Activated CD4-positive, alpha-beta T cell treated with anti-CD3 and anti-CD28 coated beads, Interleukin-2, amount 10 ng/mL, durations not matched to agents 7 days and 5 days (primary cell): ENCODE data around the gene COX5B. TPM values are rescaled to one million over a fixed set of nuclear protein-coding genes. Genes with fewer than 3 reads are reported as not detected.
A peak's percentile ranks its signal among the peaks of the same experiment; 100 is the strongest.

Source experiments
- CTCF ChIA-PET: fragments of 350-600 bp; sonication (Branson Sonifier 250); formaldehyde crosslinking; loops from one replicate; lab custom pipeline; 2021; ENCODE audit warnings: antibody characterized with exemption; lab: Charles Lee
- POLR2A ChIA-PET: fragments of 350-600 bp; sonication (Branson Sonifier 250); formaldehyde crosslinking; loops from one replicate; lab custom pipeline; 2021; ENCODE audit warnings: antibody characterized with exemption; lab: Charles Lee
- DNase-seq: peaks from one replicate; pipeline ENCODE4 v3.0.0-alpha.2; 2020
- H3K27ac Mint-ChIP-seq: one replicate; pipeline ENCODE4 v1.8.0; 2021; ENCODE audit warnings: mild to moderate bottlenecking, moderate library complexity, mixed read lengths
- H3K27me3 Mint-ChIP-seq: one replicate; pipeline ENCODE4 v1.8.0; 2021; ENCODE audit warnings: mixed read lengths
- H3K36me3 Mint-ChIP-seq: one replicate; pipeline ENCODE4 v1.8.0; 2021; ENCODE audit warnings: low read depth, mixed read lengths
- H3K4me1 Mint-ChIP-seq: one replicate; pipeline ENCODE4 v1.8.0; 2021; ENCODE audit warnings: mixed read lengths
- H3K4me3 Mint-ChIP-seq: one replicate; pipeline ENCODE4 v1.8.0; 2021; ENCODE audit warnings: mild to moderate bottlenecking, moderate library complexity, mixed read lengths
- H3K9me3 Mint-ChIP-seq: one replicate; pipeline ENCODE4 v1.8.0; 2021; ENCODE audit warnings: mixed read lengths
- total RNA-seq, 2 experiments: library from RNA; stranded (reverse); gene quantifications; one replicate each; pipeline ENCODE4 v1.2.3, GENCODE V29; 2021

The COX5B gene
- total RNA-seq, 2 experiments from 2014 or later = 183 to 196 TPM

DNA sequence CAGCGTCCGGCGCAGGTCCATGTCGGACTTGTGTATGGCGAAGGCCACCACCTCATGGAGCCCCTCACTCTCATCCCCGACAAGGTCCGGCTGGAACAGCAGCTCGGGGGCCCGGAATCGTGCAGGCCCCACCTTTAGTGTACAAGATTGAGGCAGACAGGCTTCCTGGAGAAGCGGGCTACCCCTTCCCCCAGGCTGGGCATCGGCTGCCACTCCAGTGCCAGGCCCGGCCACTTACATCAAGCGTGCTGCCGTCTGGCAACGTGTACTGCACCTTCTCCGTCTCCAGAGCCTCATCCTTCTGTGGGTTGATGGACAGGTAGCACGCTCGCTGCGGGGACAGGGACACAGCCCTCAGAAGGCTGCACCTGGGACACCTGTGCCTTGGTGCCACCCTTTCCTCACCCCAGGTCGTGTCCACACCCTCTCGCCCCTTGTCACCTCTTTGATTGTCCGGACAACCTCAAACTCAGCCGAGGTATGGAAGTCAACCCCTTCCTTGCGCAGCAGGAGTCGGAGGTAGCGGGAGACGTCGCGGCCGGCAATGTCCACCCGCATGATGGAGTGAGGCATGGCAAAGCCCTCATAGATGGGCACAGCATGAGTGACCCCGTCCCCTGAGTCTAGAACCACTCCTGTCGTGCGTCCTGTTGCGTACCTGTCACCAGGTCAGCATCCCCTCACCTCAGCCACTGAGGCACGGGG is 12.3 kb downstream of the COX5B start:
- Mint-ChIP-seq H3K4me1 (peaks cover 19% of the 10 kb centered on the region), H3K36me3 (peaks cover 51% of the 10 kb centered on the region), H3K9me3 (no peaks in the 10 kb centered on the region), H3K27ac (no peak overlapping the region), H3K27me3 (no peaks in the 10 kb centered on the region), H3K4me3 (no peak overlapping the region)
- CTCF ChIA-PET = interaction anchor here (0.8 kb wide), 1 partner anchor 12 kb away, joined by 3 read pairs; the partner anchor contains the start of gene COX5B
- POLR2A ChIA-PET = no interaction called here
- no peak for DNase-seq

DNA sequence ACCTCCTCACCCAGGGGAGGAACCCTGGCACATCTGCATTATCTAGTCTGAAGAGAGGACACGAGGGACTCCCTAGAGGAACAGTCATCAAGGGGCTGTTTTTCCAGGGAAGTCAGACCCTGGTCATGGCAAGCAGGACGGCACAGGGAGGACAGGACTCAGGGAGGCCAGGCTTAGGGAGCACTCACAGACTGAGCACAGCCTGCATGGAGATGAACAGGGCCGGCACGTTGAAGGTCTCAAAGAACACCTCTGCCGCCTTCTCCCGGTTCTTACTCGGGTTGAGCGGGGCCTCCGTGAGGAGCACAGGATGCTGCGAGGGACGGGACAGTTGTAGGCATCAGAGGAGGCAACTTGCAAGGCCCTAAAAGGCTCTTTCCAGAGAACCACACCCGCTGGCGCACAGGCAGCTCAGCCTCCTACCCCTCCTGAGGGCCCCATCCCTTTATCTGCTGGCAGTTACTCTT is 12.9 kb downstream of the COX5B start:
- CTCF ChIA-PET = no interaction called here
- Mint-ChIP-seq H3K27ac (no peak overlapping the region), H3K4me1 (peaks cover 19% of the 10 kb centered on the region), H3K4me3 (no peak overlapping the region), H3K9me3 (no peaks in the 10 kb centered on the region), H3K27me3 (no peaks in the 10 kb centered on the region), H3K36me3 (peaks cover 46% of the 10 kb centered on the region)
- POLR2A ChIA-PET = no interaction called here
- DNase-seq = no peak

- Mint-ChIP-seq H3K27me3 (no peaks in the 10 kb centered on the region), H3K9me3 (no peaks in the 10 kb centered on the region), H3K4me3 (no peak overlapping the region), H3K4me1 (peaks cover 19% of the 10 kb centered on the region), H3K36me3 (peaks cover 40% of the 10 kb centered on the region), H3K27ac (no peak overlapping the region)
- DNase-seq = no peak
- POLR2A ChIA-PET = interaction anchor here (0.6 kb wide), 1 partner anchor 13 kb away, joined by 4 read pairs; no protein-coding TSS in a partner anchor
- CTCF ChIA-PET = interaction anchor here (7.6 kb wide), 1 partner anchor 10 kb away, joined by 75 read pairs; the partner anchor contains the start of gene COX5B
Measured at GRCh38 chr2:97659256-97660043, 13.6 kb downstream of the COX5B start.

- no peak for DNase-seq
- POLR2A ChIA-PET = interaction anchor here (0.6 kb wide), 1 partner anchor 13 kb away, joined by 4 read pairs; no protein-coding TSS in a partner anchor
- H3K9me3 Mint-ChIP-seq = no peaks in the 10 kb centered on the region
- H3K36me3 Mint-ChIP-seq = peaks cover 33% of the 10 kb centered on the region
- H3K4me3 Mint-ChIP-seq = no peak overlapping the region
- H3K27me3 Mint-ChIP-seq = no peaks in the 10 kb centered on the region
- H3K4me1 Mint-ChIP-seq = peaks cover 25% of the 10 kb centered on the region
- CTCF ChIA-PET = interaction anchor here (1.1 to 7.6 kb wide), 3 partner anchors 11 to 70 kb away, joined by 3 to 75 read pairs (median 3); partner anchors contain the start of gene COX5B
- H3K27ac Mint-ChIP-seq = no peak overlapping the region
Measured at GRCh38 chr2:97660044-97660774, 14.3 kb downstream of the COX5B start.

- Mint-ChIP-seq H3K27me3 (no peaks in the 10 kb centered on the region), H3K4me1 (peaks cover 28% of the 10 kb centered on the region), H3K27ac (no peak overlapping the region), H3K4me3 (no peak overlapping the region), H3K36me3 (peaks cover 30% of the 10 kb centered on the region), H3K9me3 (no peaks in the 10 kb centered on the region)
- ChIA-PET POLR2A (no interaction called here), CTCF (interaction anchor here (1.1 to 7.6 kb wide), 3 partner anchors 12 to 70 kb away, joined by 3 to 75 read pairs (median 3); partner anchors contain the start of gene COX5B)
- DNase-seq = no peak
Measured at GRCh38 chr2:97660775-97661389, 15.0 kb downstream of the COX5B start.

DNA sequence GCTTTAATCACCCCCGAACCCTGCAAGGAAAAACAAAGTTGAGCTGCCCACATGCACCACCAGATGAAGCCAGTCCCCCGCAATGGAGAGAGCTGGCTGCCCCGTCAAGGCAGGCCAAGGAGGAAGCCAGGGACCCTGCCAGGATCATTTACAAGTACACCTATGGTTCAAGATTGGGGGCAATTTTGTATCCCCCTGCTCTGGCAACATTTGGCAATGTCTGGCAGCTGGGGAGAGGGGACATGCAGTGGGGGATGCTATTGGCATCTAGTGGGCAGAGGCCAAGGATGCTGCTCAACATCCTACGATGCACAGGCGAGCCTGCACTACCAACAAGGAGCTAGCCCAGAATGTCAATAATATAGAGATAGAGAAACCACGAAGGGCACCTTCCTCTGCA is 16.1 kb downstream of the COX5B start:
- DNase-seq = no peak
- H3K36me3 Mint-ChIP-seq = peaks cover 27% of the 10 kb centered on the region
- H3K4me3 Mint-ChIP-seq = peak overlapping the region; percentile 95
- peaks cover 29% of the 10 kb centered on the region for H3K4me1 Mint-ChIP-seq
- no peaks in the 10 kb centered on the region for H3K27me3 Mint-ChIP-seq
- POLR2A ChIA-PET = interaction anchor here (0.8 to 2.1 kb wide), 2 partner anchors 16 to 34 kb away, joined by 5 to 7 read pairs; partner anchors contain the start of gene COX5B
- CTCF ChIA-PET = interaction anchor here (0.6 to 7.6 kb wide), 7 partner anchors 8 to 52 kb away, joined by 3 to 75 read pairs (median 4); partner anchors contain the start of genes COX5B and ZAP70
- no peaks in the 10 kb centered on the region for H3K9me3 Mint-ChIP-seq
- H3K27ac Mint-ChIP-seq = peak overlapping the region; percentile 96

DNA sequence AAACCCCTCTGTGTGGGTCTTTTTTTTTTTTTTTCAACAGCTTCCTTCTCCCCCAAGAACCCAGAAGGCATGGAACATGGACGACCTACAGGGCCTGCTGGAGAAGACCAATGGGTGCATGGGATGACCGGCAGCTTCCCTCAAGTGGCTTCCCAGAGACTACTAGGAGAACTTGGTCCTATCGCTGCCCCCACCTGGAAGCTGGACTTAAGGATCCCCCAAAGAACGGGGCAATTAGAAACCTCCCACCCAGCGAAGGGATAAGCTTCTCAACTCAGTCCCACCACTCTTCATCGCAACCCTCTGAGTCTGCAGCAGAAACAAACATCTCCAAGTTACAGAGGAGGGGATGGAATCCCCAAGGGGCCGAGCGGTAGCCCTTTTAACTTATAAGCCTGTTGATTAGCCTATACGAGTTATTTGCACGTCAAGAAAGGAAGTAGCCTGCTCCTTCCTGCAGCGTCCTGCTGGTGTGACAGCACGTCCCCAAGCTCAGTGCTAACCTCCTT is 16.6 kb downstream of the COX5B start:
- no peaks in the 10 kb centered on the region for H3K9me3 Mint-ChIP-seq
- ChIA-PET CTCF (interaction anchor here (0.6 to 7.6 kb wide), 11 partner anchors 8 to 719 kb away, joined by 3 to 75 read pairs (median 6); partner anchors contain the start of genes COX5B and ZAP70), POLR2A (interaction anchor here (0.6 to 2.2 kb wide), 5 partner anchors 14 to 1169 kb away, joined by 3 to 9 read pairs (median 5); partner anchors contain the start of gene COX5B)
- no peaks in the 10 kb centered on the region for H3K27me3 Mint-ChIP-seq
- H3K27ac Mint-ChIP-seq = peak overlapping the region; percentile 96
- peaks cover 29% of the 10 kb centered on the region for H3K4me1 Mint-ChIP-seq
- H3K36me3 Mint-ChIP-seq = peaks cover 25% of the 10 kb centered on the region
- H3K4me3 Mint-ChIP-seq = peak overlapping the region; percentile 95
- DNase-seq = no peak

DNA sequence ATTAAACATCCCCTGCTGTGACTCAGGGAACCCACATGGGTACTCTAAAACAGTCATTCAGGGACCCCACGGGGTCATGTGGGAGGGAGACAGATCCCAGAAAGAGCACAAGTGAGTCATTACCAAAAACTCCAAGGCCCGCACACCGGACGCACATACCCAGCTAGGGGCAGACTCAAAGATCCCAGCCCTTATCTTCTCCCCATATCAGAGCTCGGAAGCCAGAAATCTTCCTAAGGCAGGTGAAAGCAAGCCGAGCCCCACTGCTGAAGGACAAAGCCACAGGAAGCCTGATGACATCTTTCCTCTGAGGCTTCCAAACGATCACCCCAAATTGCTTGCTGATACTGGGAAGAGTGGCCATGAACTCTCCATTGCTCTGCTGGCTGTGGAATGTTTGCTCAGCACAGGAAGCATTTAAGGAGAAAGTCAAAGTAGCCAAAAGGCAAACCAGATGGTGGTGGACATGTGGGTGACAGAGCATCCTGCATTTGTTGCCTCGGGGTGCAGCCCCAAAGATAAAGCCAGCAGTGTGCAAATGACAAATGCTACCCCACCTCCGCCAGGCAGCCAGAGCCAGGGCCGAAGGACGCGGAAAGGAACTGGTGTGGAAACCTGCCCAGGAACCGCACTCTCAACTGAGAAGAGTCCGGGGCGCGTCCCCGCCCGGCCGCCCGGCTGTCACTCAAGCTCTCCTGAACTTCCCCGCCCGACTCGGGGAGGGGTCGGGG is 17.2 kb downstream of the COX5B start:
- CTCF ChIA-PET = interaction anchor here (0.6 to 7.6 kb wide), 12 partner anchors 9 to 718 kb away, joined by 3 to 75 read pairs (median 6); partner anchors contain the start of genes COX5B and ZAP70
- Mint-ChIP-seq H3K27ac (peak overlapping the region; percentile 96), H3K9me3 (no peaks in the 10 kb centered on the region), H3K4me1 (peaks cover 29% of the 10 kb centered on the region), H3K36me3 (peaks cover 20% of the 10 kb centered on the region), H3K27me3 (no peaks in the 10 kb centered on the region), H3K4me3 (peak overlapping the region; percentile 95)
- POLR2A ChIA-PET = interaction anchor here (0.6 to 2.2 kb wide), 6 partner anchors 13 to 1170 kb away, joined by 3 to 9 read pairs (median 5); partner anchors contain the start of gene COX5B
- peak; percentile 74 for DNase-seq

DNA sequence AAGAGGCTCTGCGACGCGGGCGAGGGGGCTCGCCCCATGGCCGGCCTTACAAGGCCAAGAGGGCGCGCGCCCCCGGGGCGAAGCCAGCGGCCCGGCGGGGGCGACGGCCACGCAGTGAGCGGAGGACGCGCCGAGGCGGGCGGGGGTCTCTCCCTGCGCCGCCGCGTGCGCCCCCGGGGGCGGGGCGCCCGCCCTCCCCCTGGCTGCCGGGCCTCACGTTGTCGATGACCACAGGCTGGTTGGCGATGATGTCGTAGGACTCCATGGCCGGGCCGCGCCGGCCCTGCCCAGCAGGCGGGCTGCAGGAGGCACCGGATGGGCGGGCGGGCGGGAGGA is 17.7 kb downstream of the COX5B start:
- Mint-ChIP-seq H3K27ac (peak overlapping the region; percentile 96), H3K36me3 (peaks cover 14% of the 10 kb centered on the region), H3K4me3 (peak overlapping the region; percentile 95), H3K4me1 (peaks cover 29% of the 10 kb centered on the region), H3K27me3 (no peaks in the 10 kb centered on the region), H3K9me3 (no peaks in the 10 kb centered on the region)
- CTCF ChIA-PET = interaction anchor here (1.3 to 7.6 kb wide), 10 partner anchors 10 to 800 kb away, joined by 3 to 75 read pairs (median 6); partner anchors contain the start of gene COX5B
- no peak for DNase-seq
- POLR2A ChIA-PET = interaction anchor here (1.3 to 2.2 kb wide), 4 partner anchors 13 to 73 kb away, joined by 4 to 9 read pairs (median 7); partner anchors contain the start of gene COX5B

DNA sequence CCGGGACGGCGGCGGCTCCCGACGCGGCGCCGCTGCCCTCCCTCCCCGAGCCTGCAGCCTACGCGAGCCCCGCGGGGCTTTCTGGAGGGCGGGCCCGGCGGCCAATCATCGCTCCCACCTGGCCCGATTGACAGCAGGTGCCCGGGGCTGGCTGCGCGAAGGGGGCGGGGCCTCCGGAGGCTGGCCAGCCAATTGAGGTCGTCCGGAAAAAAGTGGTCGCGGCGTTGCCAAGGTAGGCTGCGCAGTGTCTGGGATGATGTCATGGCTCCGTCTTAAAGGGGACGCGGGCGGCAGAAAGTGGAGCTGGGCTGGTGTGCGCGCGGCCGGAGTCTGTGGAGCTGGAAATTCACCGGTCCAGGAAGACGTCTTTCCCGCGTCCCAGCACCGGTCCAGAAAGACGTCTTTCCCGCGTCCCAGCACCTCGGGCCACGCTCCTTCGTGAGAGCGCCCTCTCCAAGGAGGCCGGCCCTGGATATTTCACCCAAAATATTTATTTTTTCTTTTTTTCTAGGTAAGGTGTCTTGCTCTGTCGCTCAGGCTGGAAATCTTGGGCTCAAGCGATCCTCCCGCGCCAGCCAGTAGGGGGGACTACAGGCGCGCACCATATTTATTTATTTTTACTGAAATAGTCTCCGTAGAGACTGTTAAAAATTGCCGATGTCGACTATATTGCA is 18.2 kb downstream of the COX5B start, which contains the start of gene ACTR1B:
Gene ACTR1B (minus strand): TSS at position 83 of the 674 bp plus-strand sequence. CDS start 154 bp downstream, outside the sequence.
- H3K27ac Mint-ChIP-seq = peak within 1 kb of the TSS; percentile 96
- peak within 1 kb of the TSS; percentile 95 for H3K4me3 Mint-ChIP-seq
- no peaks in the 10 kb centered on the region for H3K27me3 Mint-ChIP-seq
- no peaks in the 10 kb centered on the region for H3K9me3 Mint-ChIP-seq
- H3K36me3 Mint-ChIP-seq = peaks cover 12% of the 10 kb centered on the region
- peak; percentile 97 for DNase-seq
- POLR2A ChIA-PET = interaction anchor here (1.3 to 2.2 kb wide), 4 partner anchors 12 to 73 kb away, joined by 4 to 9 read pairs (median 7); partner anchors contain the start of gene COX5B
- H3K4me1 Mint-ChIP-seq = peaks cover 29% of the 10 kb centered on the region
- CTCF ChIA-PET = interaction anchor here (0.8 to 7.6 kb wide), 11 partner anchors 9 to 799 kb away, joined by 3 to 75 read pairs (median 6); partner anchors contain the start of gene COX5B
